ENCODE data around the gene MED13L. TPM values are rescaled to one million over a fixed set of nuclear protein-coding genes. Genes with fewer than 3 reads are reported as not detected.
A peak's percentile ranks its signal among the peaks of the same experiment; 100 is the strongest.

Gene MED13L
- total and polyA plus RNA-seq, 2 donors (not counting 3 experiments of a cell fraction or from before 2014, with no cell fraction given) = 27.4 to 93.6 TPM

DNA sequence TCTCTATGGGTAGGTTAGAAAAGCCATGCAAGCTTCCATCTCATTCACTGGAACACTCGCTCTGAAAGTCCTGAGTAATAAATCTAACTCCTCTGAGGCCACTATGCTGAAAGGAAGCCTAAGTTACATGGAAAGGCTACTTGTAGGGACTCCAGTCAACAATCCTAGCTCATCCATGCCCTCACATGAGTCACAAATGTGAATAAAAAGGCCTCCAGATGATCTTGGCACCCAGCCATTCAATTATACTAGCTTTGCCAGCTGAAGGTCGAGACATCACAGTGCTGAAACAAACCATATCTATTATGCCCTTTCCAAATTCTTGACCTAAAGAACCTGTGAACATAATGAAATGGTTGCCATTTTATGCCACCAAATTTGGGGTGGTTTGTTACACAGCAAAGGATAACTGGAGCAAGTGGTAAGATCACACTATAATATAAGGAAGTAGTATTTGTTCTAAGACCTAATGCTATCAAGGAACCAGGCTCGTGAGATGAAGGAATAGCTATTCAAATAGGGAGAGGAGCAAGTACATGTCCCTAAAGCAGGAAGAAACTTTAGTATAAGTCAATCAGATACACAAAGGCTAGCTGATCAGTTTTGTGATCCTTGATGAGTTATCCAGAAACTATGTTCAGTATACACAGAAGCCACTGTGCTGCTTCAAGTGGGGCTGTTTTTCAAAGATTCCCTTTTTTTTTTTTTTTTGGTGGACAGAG lies 142.1 kb downstream of the MED13L start:
- no peaks in the 10 kb centered on the region for H3K36me3 ChIP-seq (ENCODE audit: control insufficient read depth in 2 of 2, extremely low read depth in 1 of 2, insufficient read depth in 2 of 2, low read length in 2 of 2)
- POLR2A ChIA-PET = no interaction called here
- H3K79me2 ChIP-seq (ENCODE audit: control insufficient read depth, insufficient read depth, low read length) = peaks cover 77% of the 10 kb centered on the region
- no TSS peak for BruUV-seq (replicated peaks)
- peaks cover 31% of the 10 kb centered on the region for H3K4me1 ChIP-seq (ENCODE audit: control insufficient read depth, extremely low read depth, insufficient read depth, low read length)
- H3K27me3 ChIP-seq (ENCODE audit: control insufficient read depth in 2 of 2, insufficient read depth in 2 of 2, low read length in 2 of 2) = no peaks in the 10 kb centered on the region
- TF ChIP-seq JUN (IDR thresholded peaks at IDR 0.05; ENCODE audit: borderline replicate concordance, insufficient read depth, insufficient read length, low read depth) = peak; percentile 42
- peak; percentile 55 for TF ChIP-seq FOS (IDR thresholded peaks at IDR 0.05; ENCODE audit: borderline replicate concordance, insufficient read depth, low read length)
- TF ChIP-seq, protein P1, sequence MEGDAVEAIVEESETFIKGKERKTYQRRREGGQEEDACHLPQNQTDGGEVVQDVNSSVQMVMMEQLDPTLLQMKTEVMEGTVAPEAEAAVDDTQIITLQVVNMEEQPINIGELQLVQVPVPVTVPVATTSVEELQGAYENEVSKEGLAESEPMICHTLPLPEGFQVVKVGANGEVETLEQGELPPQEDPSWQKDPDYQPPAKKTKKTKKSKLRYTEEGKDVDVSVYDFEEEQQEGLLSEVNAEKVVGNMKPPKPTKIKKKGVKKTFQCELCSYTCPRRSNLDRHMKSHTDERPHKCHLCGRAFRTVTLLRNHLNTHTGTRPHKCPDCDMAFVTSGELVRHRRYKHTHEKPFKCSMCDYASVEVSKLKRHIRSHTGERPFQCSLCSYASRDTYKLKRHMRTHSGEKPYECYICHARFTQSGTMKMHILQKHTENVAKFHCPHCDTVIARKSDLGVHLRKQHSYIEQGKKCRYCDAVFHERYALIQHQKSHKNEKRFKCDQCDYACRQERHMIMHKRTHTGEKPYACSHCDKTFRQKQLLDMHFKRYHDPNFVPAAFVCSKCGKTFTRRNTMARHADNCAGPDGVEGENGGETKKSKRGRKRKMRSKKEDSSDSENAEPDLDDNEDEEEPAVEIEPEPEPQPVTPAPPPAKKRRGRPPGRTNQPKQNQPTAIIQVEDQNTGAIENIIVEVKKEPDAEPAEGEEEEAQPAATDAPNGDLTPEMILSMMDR (IDR thresholded peaks at IDR 0.05; ENCODE audit: extremely low read depth in 1 of 2, insufficient read depth in 1 of 2, low read depth in 1 of 2, low read length in 2 of 2) = no peak
- TF ChIP-seq EZH2 (IDR thresholded peaks at IDR 0.05; ENCODE audit: borderline replicate concordance, low read depth, low read length, severe bottlenecking) = no peak
- peak; percentile 36 for TF ChIP-seq POLR2AphosphoS5 (IDR thresholded peaks at IDR 0.05; ENCODE audit: insufficient read depth, low read depth, low read length)
- TF ChIP-seq GATA2 (IDR thresholded peaks at IDR 0.05; ENCODE audit: insufficient read depth, insufficient read length, low read depth, low read length) = no peak
- no peak for TF ChIP-seq POLR2A (IDR thresholded peaks at IDR 0.05; ENCODE audit: low read depth, low read length)
- peak; percentile 87 for DNase-seq (ENCODE audit: low read depth, low spot score)
- intact Hi-C loops (cut with micrococcal nuclease) (loop anchor here (1.0 to 5.0 kb wide), 2 partner anchors 12 to 138 kb away; no protein-coding TSS in a partner anchor), dilution Hi-C loops (cut with MboI; ENCODE audit: extremely low pct_ligation_motif_present, low sequenced_read_pairs) (no loop called here)
- H3K9ac ChIP-seq (replicated peaks; ENCODE audit: extremely low read depth, insufficient read depth, low read length) = no peak overlapping the region
- H3K4me2 ChIP-seq (ENCODE audit: insufficient read depth, low read length) = peak overlapping the region; percentile 24
- CTCF ChIA-PET = interaction anchor here (0.6 to 2.9 kb wide), 10 partner anchors 8 to 464 kb away, joined by 3 to 10 read pairs (median 6); no protein-coding TSS in a partner anchor
- H4K20me1 ChIP-seq (replicated peaks; ENCODE audit: control insufficient read depth, extremely low read depth, insufficient read depth, low read length) = peaks cover 2% of the 10 kb centered on the region
- H3K4me3 ChIP-seq (replicated peaks in 1 of 3; ENCODE audit: insufficient read depth in 1 of 3, low read depth in 1 of 3, low read length in 3 of 3) = no peak overlapping the region
- H3K27ac ChIP-seq (ENCODE audit: insufficient read depth, low read depth, low read length) = peak overlapping the region; percentile 32
- H3K9me1 ChIP-seq (replicated peaks; ENCODE audit: control insufficient read depth, extremely low read depth, insufficient read depth, low read length) = no peaks in the 10 kb centered on the region
- no peak overlapping the region for H2AFZ ChIP-seq (ENCODE audit: low read depth, low read length)
- FAIRE-seq = peak; percentile 88
- no peaks in the 10 kb centered on the region for H3K9me3 ChIP-seq (replicated peaks; ENCODE audit: control insufficient read depth, insufficient read depth, low read length)
